Type B pancreatic cell (in vitro differentiated cells): ENCODE measurements around the gene FMOD. TPM values are rescaled to one million over a fixed set of nuclear protein-coding genes. Genes with fewer than 3 reads are reported as not detected.

ENCODE experiments used
- DNase-seq: peaks from one replicate; pipeline ENCODE4 v3.0.0; 2021; ENCODE audit warnings: mixed read lengths; ENCODE audit not compliant: unreplicated experiment; ENCODE audit errors: extremely low spot score
- H3K27ac Mint-ChIP-seq: 2 replicates; pipeline ENCODE4 v1.8.0; 2021; ENCODE audit warnings: mild to moderate bottlenecking, mixed read lengths
- H3K27me3 Mint-ChIP-seq: 2 replicates; pipeline ENCODE4 v1.8.0; 2021; ENCODE audit warnings: mixed read lengths
- H3K36me3 Mint-ChIP-seq: 2 replicates; pipeline ENCODE4 v1.8.0; 2021; ENCODE audit warnings: mixed read lengths
- H3K4me1 Mint-ChIP-seq: one replicate; pipeline ENCODE4 v1.8.0; 2021; ENCODE audit warnings: mixed read lengths; ENCODE audit not compliant: unreplicated experiment
- H3K4me3 Mint-ChIP-seq: 2 replicates; pipeline ENCODE4 v1.8.0; 2021; ENCODE audit warnings: mild to moderate bottlenecking, mixed read lengths
- H3K9me3 Mint-ChIP-seq: 2 replicates; pipeline ENCODE4 v1.8.0; 2021; ENCODE audit warnings: mixed read lengths
- CTCF ChIP-seq: fragments of 200-600 bp; sonication (generic); conservative IDR thresholded peaks from 2 replicates; pipeline ENCODE4 v1.5.0; 2021; ENCODE audit warnings: antibody characterized with exemption, mild to moderate bottlenecking
- total RNA-seq: library from RNA; stranded (reverse); gene quantifications from 2 replicates; pipeline ENCODE4 v1.2.1, GENCODE V29; 2021; ENCODE audit warnings: low replicate concordance

Gene FMOD
- total RNA-seq, 1 donor from 2014 or later: 8.3 TPM

DNA sequence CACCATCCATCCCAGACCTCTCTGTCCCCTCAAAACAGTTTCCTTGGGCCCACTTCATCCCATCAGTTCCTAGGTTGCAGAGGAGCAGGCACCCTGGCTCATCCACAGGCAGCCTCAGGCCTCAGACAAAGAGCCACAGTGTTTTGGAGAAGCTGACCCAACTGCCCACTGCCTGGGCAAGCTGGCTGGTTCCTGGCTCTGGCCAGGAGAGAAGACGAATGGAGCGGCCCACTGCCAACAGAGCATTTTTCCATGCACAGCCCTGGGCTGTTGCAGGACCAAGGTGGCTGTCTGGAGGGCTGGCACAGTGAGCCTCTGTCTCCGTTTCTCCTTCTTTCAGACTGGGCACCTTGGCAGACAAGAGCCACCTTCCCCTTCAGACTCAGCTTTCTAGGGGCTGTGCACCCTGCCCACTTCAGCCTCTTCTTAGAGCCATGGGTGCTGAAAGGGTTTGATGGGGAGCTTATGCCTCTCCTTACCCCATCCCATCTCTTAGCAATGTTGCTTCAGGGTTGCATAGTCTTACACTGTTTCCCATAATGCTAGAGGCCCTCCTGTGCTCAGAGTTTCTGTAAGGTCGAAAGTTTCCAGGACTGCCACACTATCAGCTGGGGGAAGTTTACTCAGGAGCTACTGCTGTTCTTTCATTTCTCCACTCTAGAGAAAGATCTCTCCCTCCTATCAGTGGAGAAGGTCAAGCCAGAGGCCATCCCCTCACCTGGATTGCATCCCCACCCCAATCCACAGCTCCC, 973 bp downstream of the FMOD start:
- Mint-ChIP-seq H3K27me3 (peaks cover 40% of the 10 kb centered on the region), H3K27ac (no peak overlapping the region), H3K36me3 (no peaks in the 10 kb centered on the region), H3K4me1 (peaks cover 25% of the 10 kb centered on the region), H3K9me3 (no peaks in the 10 kb centered on the region), H3K4me3 (no peak overlapping the region)
- TF ChIP-seq CTCF: no peak
- DNase-seq: no peak

GRCh38 chr1:203349166-203349565, 1.8 kb downstream of the FMOD start:
- Mint-ChIP-seq H3K4me3 (no peak overlapping the region), H3K36me3 (no peaks in the 10 kb centered on the region), H3K27ac (no peak overlapping the region), H3K9me3 (no peaks in the 10 kb centered on the region), H3K4me1 (peaks cover 25% of the 10 kb centered on the region), H3K27me3 (peaks cover 46% of the 10 kb centered on the region)
- DNase-seq: no peak
- no peak for TF ChIP-seq CTCF

DNA sequence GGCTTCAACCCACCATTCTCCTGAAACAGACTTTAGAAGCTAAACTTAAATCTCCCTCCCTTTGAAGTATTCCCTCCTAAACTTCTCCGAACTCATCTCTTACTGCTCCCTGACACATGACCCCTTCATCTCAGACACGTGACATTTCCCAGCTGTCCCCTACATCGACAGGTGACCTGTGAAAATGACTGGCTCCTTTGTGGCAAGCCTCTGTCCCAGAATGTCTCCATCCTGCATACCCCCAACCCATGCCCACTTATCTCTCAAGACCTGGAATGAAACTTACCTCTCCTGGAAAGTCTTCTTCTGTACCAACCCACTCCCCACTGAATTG, 4.2 kb downstream of the FMOD start:
- Mint-ChIP-seq H3K27me3 (peaks cover 52% of the 10 kb centered on the region), H3K9me3 (no peaks in the 10 kb centered on the region), H3K27ac (no peak overlapping the region), H3K4me3 (no peak overlapping the region), H3K4me1 (peaks cover 39% of the 10 kb centered on the region), H3K36me3 (no peaks in the 10 kb centered on the region)
- DNase-seq: no peak
- TF ChIP-seq CTCF: no peak

DNA sequence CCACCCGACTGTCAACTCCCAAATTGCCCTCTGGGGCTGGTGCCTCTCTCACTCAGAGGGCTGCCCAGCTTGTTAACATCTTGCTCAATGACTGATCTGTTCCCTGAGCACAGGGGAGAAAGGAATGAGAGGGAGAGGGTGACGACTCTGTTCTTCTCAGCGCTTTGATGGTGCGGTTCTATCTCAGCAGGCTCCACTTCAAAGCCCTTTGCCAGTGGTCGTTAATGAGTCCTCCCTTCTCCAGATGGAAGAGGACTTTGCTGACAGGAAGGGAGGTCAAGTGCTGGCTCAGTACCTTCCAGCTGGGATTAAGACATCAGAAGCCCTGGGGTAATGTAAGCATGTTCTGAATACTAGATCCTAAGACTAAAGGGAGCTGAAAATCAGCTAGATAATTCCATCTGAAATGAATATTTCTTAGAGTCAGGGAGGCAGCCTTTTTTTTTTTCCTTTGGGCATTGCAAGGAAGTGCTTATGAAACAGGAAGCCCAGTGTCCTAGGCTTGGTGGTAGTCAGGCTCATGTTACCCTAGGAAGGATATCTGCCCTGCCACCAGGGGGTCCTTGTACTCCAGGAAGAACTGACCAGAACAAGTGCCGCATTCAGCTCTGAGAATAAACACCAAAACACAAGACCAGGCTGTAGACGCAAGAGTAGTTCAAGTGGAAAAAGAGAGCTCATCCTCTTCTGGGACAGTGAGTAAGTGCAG, 4.7 kb downstream of the FMOD start:
- peak; percentile 60 for TF ChIP-seq CTCF
- Mint-ChIP-seq H3K27me3 (peaks cover 49% of the 10 kb centered on the region), H3K9me3 (no peaks in the 10 kb centered on the region), H3K4me1 (peaks cover 37% of the 10 kb centered on the region), H3K27ac (no peak overlapping the region), H3K4me3 (no peak overlapping the region), H3K36me3 (no peaks in the 10 kb centered on the region)
- DNase-seq: no peak

- TF ChIP-seq CTCF: no peak
- DNase-seq: no peak
- Mint-ChIP-seq H3K27me3 (peaks cover 44% of the 10 kb centered on the region), H3K4me3 (no peak overlapping the region), H3K27ac (no peak overlapping the region), H3K36me3 (no peaks in the 10 kb centered on the region), H3K9me3 (no peaks in the 10 kb centered on the region), H3K4me1 (peaks cover 35% of the 10 kb centered on the region)
Measured at GRCh38 chr1:203343956-203344754, 6.8 kb downstream of the FMOD start.
